ENCODE data around the gene ALDH1A3.

The ALDH1A3 gene

DNA sequence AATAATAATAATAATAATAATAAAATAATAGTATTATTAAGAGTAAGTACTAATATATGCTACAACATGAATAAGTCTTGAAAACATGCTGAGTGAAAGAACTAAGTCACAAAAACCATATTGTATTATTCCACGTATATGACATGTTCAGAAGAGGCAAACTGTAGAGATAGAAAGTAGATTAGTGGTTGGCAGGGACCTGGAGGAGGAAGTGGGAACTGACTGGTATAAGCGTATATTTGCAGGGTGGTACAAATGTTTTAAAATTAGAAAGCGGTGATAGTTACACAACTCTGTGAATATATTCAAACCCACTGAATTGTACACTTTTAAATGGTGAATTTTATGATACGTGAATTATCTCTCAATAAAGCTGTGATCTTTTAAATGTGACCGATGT, 72.3 kb downstream of the ALDH1A3 start:
- DNase-seq (ENCODE audit: low spot score): peak; percentile 40

DNA sequence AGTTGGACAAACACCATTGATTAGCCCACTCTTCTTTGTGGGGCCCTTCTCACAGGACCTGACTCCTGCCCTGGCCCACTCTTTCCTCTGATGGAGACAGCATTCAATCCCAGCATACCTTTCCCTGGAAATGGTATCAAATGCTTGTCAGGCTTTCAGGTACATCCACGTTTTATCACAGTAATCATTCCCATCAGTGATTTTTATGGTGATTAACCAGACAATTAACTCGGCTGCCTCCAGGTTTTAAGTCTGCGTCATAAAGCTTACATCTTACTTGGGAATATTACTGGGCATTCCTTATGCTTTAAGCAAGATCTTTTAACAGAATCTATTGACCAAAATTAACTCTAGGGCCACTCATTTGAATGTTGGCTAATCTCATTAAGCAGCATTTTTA, 72.9 kb downstream of the ALDH1A3 start:
- no peak for DNase-seq (ENCODE audit: low spot score)

DNA sequence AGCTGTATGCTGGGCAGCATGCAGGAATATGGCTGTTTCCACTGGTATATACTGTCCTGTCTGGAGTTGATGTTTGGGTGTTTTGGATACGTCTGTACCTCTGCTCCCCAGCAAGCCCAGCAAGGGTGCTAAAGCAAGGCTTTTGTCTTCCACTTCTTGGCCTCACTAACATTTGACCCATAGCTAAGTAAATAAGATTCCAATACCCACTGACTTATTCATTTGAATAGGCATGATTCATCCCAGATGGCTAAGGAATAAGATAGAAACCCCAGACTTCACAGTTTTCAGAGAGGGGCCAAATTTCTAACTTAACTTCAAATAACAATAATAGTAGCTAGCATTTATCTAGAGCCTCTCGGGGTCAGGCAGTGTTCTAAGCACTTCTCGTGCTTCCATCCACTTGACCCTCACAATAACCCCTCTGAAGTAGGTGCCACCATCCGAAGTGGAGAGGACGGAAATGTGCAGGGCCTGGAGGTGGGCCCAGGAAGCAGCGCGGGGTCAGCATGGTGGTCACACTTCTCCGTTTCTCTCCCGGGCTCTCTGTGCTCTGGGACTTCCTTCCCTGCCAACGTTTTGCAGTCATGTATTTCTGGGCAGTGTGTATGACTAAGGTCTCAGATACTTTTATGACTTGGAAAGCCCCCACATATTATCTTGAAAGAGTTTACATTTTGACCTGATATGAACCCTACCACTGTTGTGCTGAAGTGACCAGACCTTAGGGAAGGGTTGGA, 78.9 kb downstream of the ALDH1A3 start:
- no peak for DNase-seq (ENCODE audit: low spot score)

DNA sequence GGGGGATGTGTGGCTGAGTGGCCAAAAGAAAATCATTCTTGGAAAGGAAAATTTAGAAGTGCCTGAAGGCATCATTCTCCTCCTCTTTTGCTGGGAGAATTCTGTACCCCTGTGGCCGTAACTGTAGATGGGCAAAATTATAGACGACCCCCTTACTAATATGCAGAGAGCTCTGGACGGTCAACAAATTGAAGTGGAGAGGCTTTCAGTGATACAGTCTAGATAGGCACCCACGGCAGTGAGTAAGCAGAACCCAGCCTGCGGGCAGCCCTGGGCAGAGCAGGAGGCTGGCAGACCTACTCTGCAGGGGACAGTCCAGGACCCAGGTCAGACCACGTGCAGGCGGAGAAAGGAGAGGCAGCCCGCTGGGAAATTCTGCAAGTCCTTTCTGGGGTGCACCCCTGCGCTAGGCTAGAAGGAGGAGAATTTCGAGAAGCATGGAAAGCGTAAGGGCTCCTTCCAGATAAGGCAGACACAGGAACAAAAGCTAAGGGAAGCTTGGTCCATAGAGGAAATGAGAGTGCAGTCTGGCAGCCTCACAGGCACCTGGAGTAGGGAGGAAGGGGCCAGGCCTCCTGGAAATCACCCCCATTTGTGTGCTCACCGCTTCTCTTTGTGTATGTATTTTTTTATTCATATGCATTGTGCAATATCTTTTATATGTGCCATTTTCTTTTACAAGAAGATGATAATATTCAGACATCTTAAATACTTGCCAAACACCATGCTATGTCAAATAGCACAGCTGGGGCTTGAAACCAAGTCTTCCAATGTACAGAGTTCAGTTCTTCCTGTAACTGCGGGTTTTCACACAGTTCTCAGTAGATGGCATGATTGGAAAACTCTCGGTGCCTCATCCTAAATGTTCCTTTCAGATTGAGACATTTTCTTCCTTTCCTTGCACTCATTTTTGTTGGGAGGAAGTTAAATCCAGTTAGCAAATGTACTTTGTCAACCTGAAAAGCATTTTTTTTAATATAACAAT, 79.7 kb downstream of the ALDH1A3 start:
- DNase-seq (ENCODE audit: low spot score): no peak

Data from pons (tissue), 1 donor.